Karpas-422 (cell line): ENCODE results near the gene PTBP3. TPM values are rescaled to one million over a fixed set of nuclear protein-coding genes. Genes with fewer than 3 reads are reported as not detected.
A peak's percentile ranks its signal among the peaks of the same experiment; 100 is the strongest.
"Not testable (repeated sequence)": the region's sequence is repeated elsewhere in the genome, so short reads cannot be mapped to it uniquely, and the experiment has no call there.

Experiments used
- DNase-seq: peaks from one replicate; pipeline ENCODE4 v3.0.0-alpha.2; 2015
- H2AFZ ChIP-seq: fragments of 200-600 bp; sonication (generic); 2 replicates; pipeline ENCODE4 v1.6.1; 2014; ENCODE audit warnings: antibody characterized with exemption, low read length, mixed read lengths
- H3K27ac ChIP-seq: fragments of 200-600 bp; sonication (generic); 2 replicates; pipeline ENCODE4 v1.5.1; 2014; ENCODE audit warnings: mild to moderate bottlenecking, low read length, moderate library complexity
- H3K27me3 ChIP-seq: fragments of 200-600 bp; sonication (generic); 2 replicates; pipeline ENCODE4 v1.6.1; 2014; ENCODE audit warnings: low read length, mixed read lengths
- H3K36me3 ChIP-seq: fragments of 200-600 bp; sonication (generic); 2 replicates; pipeline ENCODE4 v1.6.1; 2014; ENCODE audit warnings: low read length, mixed read lengths; ENCODE audit not compliant: insufficient read depth
- H3K4me1 ChIP-seq: fragments of 200-600 bp; sonication (generic); 2 replicates; pipeline ENCODE4 v1.6.1; 2014; ENCODE audit warnings: mild to moderate bottlenecking, low read length, mixed read lengths
- H3K4me2 ChIP-seq: fragments of 200-600 bp; sonication (generic); 2 replicates; pipeline ENCODE4 v1.6.1; 2014; ENCODE audit warnings: low read length, low read depth, mild to moderate bottlenecking; ENCODE audit not compliant: poor library complexity, severe bottlenecking
- H3K4me3 ChIP-seq: fragments of 200-600 bp; sonication (generic); 2 replicates; pipeline ENCODE4 v1.5.1; 2014; ENCODE audit warnings: mild to moderate bottlenecking, antibody characterized with exemption, low read length, mixed read lengths
- H3K79me2 ChIP-seq: fragments of 200-600 bp; sonication (generic); 2 replicates; pipeline ENCODE4 v1.6.1; 2014; ENCODE audit warnings: mild to moderate bottlenecking, low read length, mixed read lengths
- H3K9ac ChIP-seq: fragments of 200-600 bp; sonication (generic); 2 replicates; pipeline ENCODE4 v1.6.0; 2014; ENCODE audit warnings: low read length
- H3K9me2 ChIP-seq: fragments of 200-600 bp; sonication (generic), shearing (Covaris generic); replicated peaks from 2 replicates; pipeline ENCODE4 v1.6.0; 2014; ENCODE audit warnings: mild to moderate bottlenecking, low read length, moderate library complexity; ENCODE audit not compliant: insufficient read depth
- H3K9me3 ChIP-seq: fragments of 300-700, 200-600 bp; sonication (generic); 2 replicates; pipeline ENCODE4 v1.6.1; 2014; ENCODE audit warnings: low read length, mixed read lengths
- H4K20me1 ChIP-seq: fragments of 200-600 bp; sonication (generic); 2 replicates; pipeline ENCODE4 v1.6.1; 2014; ENCODE audit warnings: mild to moderate bottlenecking, antibody characterized with exemption, low read length, low read depth; ENCODE audit not compliant: insufficient read depth
- total RNA-seq: library from RNA; depleted of rRNA; stranded (reverse); fragments of >200 nt; shearing (Covaris generic); gene quantifications from 2 replicates; pipeline ENCODE4 v1.2.3, GENCODE V29; 2014; ENCODE audit warnings: low replicate concordance

Gene PTBP3
- total RNA-seq, 1 experiment from 2014 or later: 114 TPM

DNA sequence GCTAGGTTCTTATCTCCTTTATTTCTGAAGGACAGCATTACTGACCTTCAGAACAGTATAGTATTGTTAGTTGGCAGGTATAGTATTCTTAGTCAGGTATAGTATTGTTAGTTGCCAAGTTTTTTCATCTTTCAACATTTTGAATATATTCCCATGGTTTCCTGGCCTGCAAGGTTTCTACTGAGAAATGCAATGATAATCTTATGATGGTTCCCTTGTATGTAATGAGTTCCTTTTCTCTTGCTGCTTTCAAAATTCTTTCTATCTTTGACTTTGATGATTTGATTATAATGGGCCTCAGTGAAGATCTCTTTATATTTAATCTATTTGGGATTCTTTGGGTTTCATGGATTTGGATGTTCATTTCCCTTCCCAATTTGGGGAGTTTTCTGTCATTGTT, 34.0 kb upstream of the PTBP3 start:
- Histone ChIP-seq H3K9me3 (no peaks in the 10 kb centered on the region), H3K4me3 (no peak overlapping the region), H3K27ac (no peak overlapping the region), H3K36me3 (no peaks in the 10 kb centered on the region), H3K4me2 (no peak overlapping the region), H4K20me1 (no peaks in the 10 kb centered on the region), H3K79me2 (no peaks in the 10 kb centered on the region), H2AFZ (no peak overlapping the region), H3K4me1 (peaks cover 3% of the 10 kb centered on the region; the same call in 1 of the 2 replicates), H3K9me2 (no peaks in the 10 kb centered on the region), H3K27me3 (no peaks in the 10 kb centered on the region), H3K9ac (no peak overlapping the region)
- DNase-seq: no peak

DNA sequence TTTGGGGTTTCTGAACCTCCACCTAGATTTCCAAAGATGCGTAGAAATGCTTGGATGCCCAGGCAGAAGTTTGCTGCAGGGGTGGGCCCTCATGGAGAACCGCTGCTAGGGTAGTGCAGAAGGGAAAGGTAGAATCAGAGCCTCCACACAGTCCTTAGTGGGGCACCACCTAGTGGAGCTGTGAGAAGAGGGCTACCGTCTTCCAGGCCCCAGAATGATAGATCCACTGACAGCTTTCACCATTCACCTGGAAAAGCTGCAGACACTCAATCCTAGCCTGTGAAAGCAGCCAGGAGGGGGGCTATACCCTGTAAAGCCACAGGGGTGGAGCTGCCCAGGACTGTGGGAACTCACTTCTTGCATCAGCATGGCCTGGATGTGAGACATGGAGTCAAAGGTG, 33.2 kb upstream of the PTBP3 start:
- H3K9ac ChIP-seq: no peak overlapping the region
- DNase-seq: peak; percentile 67
- H3K4me3 ChIP-seq: no peak overlapping the region
- H3K4me1 ChIP-seq: peaks cover 9% of the 10 kb centered on the region; the same call in 1 of the 2 replicates
- H3K36me3 ChIP-seq: no peaks in the 10 kb centered on the region
- no peak overlapping the region for H2AFZ ChIP-seq
- H3K79me2 ChIP-seq: no peaks in the 10 kb centered on the region
- H3K27ac ChIP-seq: no peak overlapping the region
- H3K9me3 ChIP-seq: no peaks in the 10 kb centered on the region
- no peaks in the 10 kb centered on the region for H3K27me3 ChIP-seq
- no peak overlapping the region for H3K4me2 ChIP-seq
- H3K9me2 ChIP-seq: no peaks in the 10 kb centered on the region
- H4K20me1 ChIP-seq: no peaks in the 10 kb centered on the region

DNA sequence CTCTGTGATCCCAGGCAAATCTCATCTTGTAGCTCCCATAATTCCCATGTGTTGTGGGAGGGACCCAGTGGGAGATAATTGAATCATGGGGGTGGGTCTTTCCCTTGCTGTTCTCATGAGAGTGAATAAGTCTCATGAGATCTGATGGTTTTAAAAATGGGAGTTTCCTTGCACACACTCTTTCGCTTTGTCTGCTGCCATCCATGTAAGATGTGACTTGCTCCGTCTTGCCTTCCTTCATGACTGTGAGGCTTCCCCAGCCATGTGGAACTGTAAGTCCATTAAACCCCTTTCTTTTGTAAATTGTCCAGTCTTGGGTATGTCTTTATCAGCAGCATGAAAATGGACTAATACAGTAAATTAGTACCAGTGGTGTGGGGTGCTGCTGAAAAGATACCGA, 31.8 kb upstream of the PTBP3 start:
- H3K36me3 ChIP-seq, H3K9ac ChIP-seq, H3K9me2 ChIP-seq, H4K20me1 ChIP-seq, DNase-seq, H3K9me3 ChIP-seq, H2AFZ ChIP-seq, H3K27ac ChIP-seq, H3K27me3 ChIP-seq, H3K4me1 ChIP-seq, H3K4me2 ChIP-seq, H3K79me2 ChIP-seq, H3K4me3 ChIP-seq: not testable (repeated sequence)

DNA sequence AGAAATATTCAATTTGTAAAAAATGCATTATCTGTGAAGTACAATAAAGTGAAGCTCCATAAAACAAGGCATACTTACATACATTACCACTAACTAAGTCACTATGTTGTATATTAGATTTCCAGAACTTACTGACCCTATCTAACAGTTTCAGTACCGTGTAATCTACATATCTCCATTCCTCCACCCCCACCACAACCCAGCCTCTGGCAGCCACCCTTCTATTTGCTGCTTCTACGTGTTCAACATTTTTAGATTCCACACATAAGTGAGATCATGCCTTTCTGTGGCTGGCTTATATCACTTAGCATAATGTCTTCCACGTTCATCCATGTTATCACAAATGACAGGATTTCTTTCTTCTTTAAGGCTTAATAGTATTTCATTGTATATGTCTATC, 31.3 kb upstream of the PTBP3 start:
- DNase-seq: no peak
- no peaks in the 10 kb centered on the region for H3K9me3 ChIP-seq
- H4K20me1 ChIP-seq: no peaks in the 10 kb centered on the region
- no peaks in the 10 kb centered on the region for H3K36me3 ChIP-seq
- H3K27ac ChIP-seq: no peak overlapping the region
- no peak overlapping the region for H2AFZ ChIP-seq
- no peak overlapping the region for H3K4me3 ChIP-seq
- H3K9ac ChIP-seq: no peak overlapping the region
- peaks cover 9% of the 10 kb centered on the region; the same call in 1 of the 2 replicates for H3K4me1 ChIP-seq
- no peaks in the 10 kb centered on the region for H3K9me2 ChIP-seq
- H3K79me2 ChIP-seq: no peaks in the 10 kb centered on the region
- H3K4me2 ChIP-seq: no peak overlapping the region
- no peaks in the 10 kb centered on the region for H3K27me3 ChIP-seq

DNA sequence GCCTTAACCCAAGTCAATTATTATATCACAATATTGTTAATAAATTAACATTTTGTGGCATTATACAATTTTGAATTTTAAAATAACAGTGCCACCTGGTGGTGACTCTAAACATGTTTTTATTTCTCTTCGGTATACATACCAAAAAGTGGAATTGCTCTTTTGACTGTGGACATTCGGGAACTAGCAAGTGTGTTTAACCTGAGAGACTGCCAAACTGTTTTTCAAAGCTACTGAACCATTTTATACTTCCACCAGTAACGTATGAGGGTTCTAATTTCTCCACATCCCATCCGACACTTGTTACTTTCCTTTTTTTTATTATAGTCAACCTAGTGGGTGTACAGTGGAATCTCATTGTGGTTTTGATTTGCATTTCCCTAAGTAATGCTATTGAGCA, 28.2 kb upstream of the PTBP3 start:
- Histone ChIP-seq H3K79me2 (no peaks in the 10 kb centered on the region), H3K4me1 (peaks cover 6% of the 10 kb centered on the region; the same call in 1 of the 2 replicates), H2AFZ (no peak overlapping the region), H3K9me2 (no peaks in the 10 kb centered on the region), H3K4me3 (no peak overlapping the region), H3K9ac (no peak overlapping the region), H3K36me3 (no peaks in the 10 kb centered on the region), H3K27ac (no peak overlapping the region), H3K4me2 (peak overlapping the region; percentile 56), H4K20me1 (no peaks in the 10 kb centered on the region), H3K27me3 (no peaks in the 10 kb centered on the region), H3K9me3 (no peaks in the 10 kb centered on the region)
- DNase-seq: peak; percentile 83

DNA sequence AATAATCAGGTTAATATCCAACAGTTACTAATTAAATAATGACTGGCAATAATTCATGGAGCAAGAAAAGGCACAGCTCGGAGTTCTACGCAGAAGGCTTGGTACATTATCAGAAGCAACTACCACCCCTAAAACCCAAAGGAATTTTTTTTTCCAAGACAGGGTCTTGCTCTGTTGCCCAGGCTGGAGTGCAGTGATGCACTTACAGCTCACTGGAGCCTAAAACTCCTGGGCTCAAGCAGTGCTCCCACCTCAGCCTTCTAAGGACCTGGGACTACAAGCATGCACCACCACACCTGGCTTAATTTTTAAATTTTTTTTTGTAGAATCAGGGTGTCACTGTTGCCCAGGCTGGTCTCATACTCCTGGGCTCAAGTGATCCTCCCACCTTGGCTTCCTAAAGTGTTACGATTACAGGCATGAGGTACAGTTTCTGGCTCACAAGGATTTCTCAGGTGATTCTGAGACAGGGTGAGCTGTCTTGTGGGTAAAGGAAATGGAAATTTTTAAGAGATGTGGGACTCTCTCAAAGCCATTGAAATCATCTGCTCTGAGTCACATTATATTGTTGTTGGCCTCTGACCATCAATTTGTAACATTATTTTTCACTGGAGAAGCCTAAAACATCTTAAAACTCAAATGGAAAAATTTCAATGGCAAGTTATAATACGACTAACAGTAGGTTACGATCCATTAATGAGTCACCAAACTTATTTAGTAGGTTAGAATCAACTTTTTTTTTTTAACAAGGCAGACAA, 26.8 kb upstream of the PTBP3 start:
- Histone ChIP-seq H3K36me3 (no peaks in the 10 kb centered on the region), H3K27ac (no peak overlapping the region), H4K20me1 (no peaks in the 10 kb centered on the region), H3K4me2 (no peak overlapping the region), H3K4me1 (peaks cover 6% of the 10 kb centered on the region; the same call in 1 of the 2 replicates), H3K9me3 (no peaks in the 10 kb centered on the region), H3K27me3 (no peaks in the 10 kb centered on the region), H3K9me2 (no peaks in the 10 kb centered on the region), H3K9ac (no peak overlapping the region), H3K4me3 (no peak overlapping the region), H2AFZ (no peak overlapping the region), H3K79me2 (no peaks in the 10 kb centered on the region)
- no peak for DNase-seq

- Histone ChIP-seq H4K20me1 (no peaks in the 10 kb centered on the region), H3K9me3 (no peaks in the 10 kb centered on the region), H3K4me2 (no peak overlapping the region), H3K27me3 (no peaks in the 10 kb centered on the region), H3K36me3 (no peaks in the 10 kb centered on the region), H3K9me2 (no peaks in the 10 kb centered on the region), H3K4me3 (no peak overlapping the region), H3K9ac (no peak overlapping the region), H3K4me1 (no peaks in the 10 kb centered on the region), H2AFZ (no peak overlapping the region), H3K79me2 (no peaks in the 10 kb centered on the region), H3K27ac (no peak overlapping the region)
- DNase-seq: no peak
Measured at GRCh38 chr9:112355427-112355897, 22.0 kb upstream of the PTBP3 start.

DNA sequence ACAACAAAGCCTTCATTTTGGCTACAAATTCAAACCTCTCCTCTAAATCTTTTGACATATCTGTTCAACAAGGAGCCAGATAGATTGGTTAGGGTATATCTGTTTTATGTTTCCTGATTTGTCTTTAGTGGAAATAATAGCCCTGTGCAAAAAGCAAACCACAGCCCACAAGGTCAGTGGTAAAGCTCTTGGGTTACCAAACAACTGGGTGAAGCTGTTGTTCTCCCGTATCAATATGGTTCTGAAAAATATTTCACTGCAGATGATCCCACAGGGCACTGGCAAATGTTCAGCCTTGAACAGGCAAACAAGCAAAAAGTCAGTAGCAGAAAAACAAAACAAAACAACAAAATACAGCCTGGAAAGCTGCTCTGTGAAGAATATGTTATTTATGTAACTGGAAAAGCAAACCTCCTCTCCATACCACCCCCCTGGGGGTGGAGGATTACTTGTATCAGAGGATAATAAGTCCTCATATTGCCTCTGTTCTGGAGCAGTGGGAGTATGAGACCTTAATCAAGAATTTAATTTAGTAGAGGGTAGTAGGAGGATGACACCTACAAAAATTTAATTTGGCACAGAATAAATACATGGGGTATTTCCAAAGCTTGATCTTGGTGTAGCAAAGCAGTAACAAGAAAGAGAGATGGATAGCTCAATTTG, 20.8 kb upstream of the PTBP3 start:
- no peaks in the 10 kb centered on the region for H3K27me3 ChIP-seq
- no peaks in the 10 kb centered on the region for H3K36me3 ChIP-seq
- H3K9ac ChIP-seq: no peak overlapping the region
- no peak overlapping the region for H3K4me2 ChIP-seq
- no peak overlapping the region for H3K27ac ChIP-seq
- no peak for DNase-seq
- no peak overlapping the region for H3K4me3 ChIP-seq
- H3K4me1 ChIP-seq: no peaks in the 10 kb centered on the region
- no peak overlapping the region for H2AFZ ChIP-seq
- no peaks in the 10 kb centered on the region for H4K20me1 ChIP-seq
- H3K9me3 ChIP-seq: no peaks in the 10 kb centered on the region
- no peaks in the 10 kb centered on the region for H3K79me2 ChIP-seq
- no peaks in the 10 kb centered on the region for H3K9me2 ChIP-seq
